ENCODE measurements around the gene CAPN12.

Gene CAPN12

DNA sequence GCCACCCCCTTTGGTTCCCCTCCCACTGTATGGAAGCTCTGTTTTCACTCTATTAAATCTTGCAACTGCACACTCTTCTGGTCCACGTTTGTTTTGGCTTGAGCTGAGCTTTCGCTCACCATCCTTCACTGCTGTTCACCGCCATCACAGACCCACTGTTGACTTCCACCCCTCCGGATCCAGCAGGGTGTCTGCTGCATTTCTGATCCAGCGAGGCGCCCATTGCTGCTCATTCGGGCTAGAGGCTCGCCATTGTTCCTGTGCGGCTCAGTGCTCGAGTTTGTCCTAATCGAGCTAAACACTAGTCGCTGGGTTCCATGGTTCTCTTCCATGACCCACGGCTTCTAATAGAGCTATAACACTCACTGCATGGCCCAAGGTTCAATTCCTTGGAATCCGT lies 54.1 kb downstream of the CAPN12 start:
- TF ChIP-seq SIN3A (IDR thresholded peaks at IDR 0.05; ENCODE audit: borderline replicate concordance, insufficient read depth, low read length), result no peak
- TF ChIP-seq FOXP2 (optimal IDR thresholded peaks at IDR 0.05; ENCODE audit: borderline replicate concordance, extremely low read depth, extremely low read length, insufficient read depth), result no peak
- no peak for TF ChIP-seq POLR2AphosphoS5 (IDR thresholded peaks at IDR 0.05; ENCODE audit: low read depth, low read length)
- no peak for TF ChIP-seq REST (IDR thresholded peaks at IDR 0.05; ENCODE audit: insufficient read depth in 1 of 2, low read depth in 2 of 2, low read length in 2 of 2)
- TF ChIP-seq TAF1 (IDR thresholded peaks at IDR 0.05; ENCODE audit: borderline replicate concordance, insufficient read depth, low read length), result no peak

GRCh38 chr19:38687837-38688378 lies 56.4 kb downstream of the CAPN12 start:
- no peak for TF ChIP-seq SIN3A (IDR thresholded peaks at IDR 0.05; ENCODE audit: borderline replicate concordance, insufficient read depth, low read length)

DNA sequence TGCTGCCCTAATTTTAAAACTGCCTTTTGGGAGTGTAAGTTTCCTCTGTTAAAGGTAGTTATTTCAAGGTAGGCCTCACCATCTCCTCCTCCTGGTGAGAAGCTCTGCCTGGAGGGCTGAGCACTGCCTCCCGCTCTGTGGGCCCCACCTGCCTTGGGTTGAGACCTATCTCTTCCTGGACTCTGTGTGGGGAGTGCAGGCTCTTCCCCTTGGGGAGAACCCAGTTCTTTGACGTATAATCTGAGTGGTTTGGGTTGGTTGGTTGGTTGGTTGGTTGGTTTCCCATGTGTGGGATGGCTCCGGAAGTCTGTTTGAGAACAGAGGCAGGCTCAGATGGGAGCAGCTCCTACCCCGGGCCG lies 57.8 kb downstream of the CAPN12 start:
- TF ChIP-seq FOXP2 (optimal IDR thresholded peaks at IDR 0.05; ENCODE audit: borderline replicate concordance, extremely low read depth, extremely low read length, insufficient read depth) (no peak), TAF1 (IDR thresholded peaks at IDR 0.05; ENCODE audit: borderline replicate concordance, insufficient read depth, low read length) (no peak), POLR2AphosphoS5 (IDR thresholded peaks at IDR 0.05; ENCODE audit: low read depth, low read length) (no peak), SIN3A (IDR thresholded peaks at IDR 0.05; ENCODE audit: borderline replicate concordance, insufficient read depth, low read length) (no peak), REST (IDR thresholded peaks at IDR 0.05; ENCODE audit: insufficient read depth in 1 of 2, low read depth in 2 of 2, low read length in 2 of 2) (no peak)

GRCh38 chr19:38685666-38686529 lies 58.4 kb downstream of the CAPN12 start:
- TF ChIP-seq REST (IDR thresholded peaks at IDR 0.05; ENCODE audit: insufficient read depth in 1 of 2, low read depth in 2 of 2, low read length in 2 of 2) (no peak), SIN3A (IDR thresholded peaks at IDR 0.05; ENCODE audit: borderline replicate concordance, insufficient read depth, low read length) (no peak), FOXP2 (optimal IDR thresholded peaks at IDR 0.05; ENCODE audit: borderline replicate concordance, extremely low read depth, extremely low read length, insufficient read depth) (no peak), TAF1 (IDR thresholded peaks at IDR 0.05; ENCODE audit: borderline replicate concordance, insufficient read depth, low read length) (no peak), POLR2AphosphoS5 (IDR thresholded peaks at IDR 0.05; ENCODE audit: low read depth, low read length) (no peak)

GRCh38 chr19:38684862-38685665 lies 59.2 kb downstream of the CAPN12 start:
- TF ChIP-seq FOXP2 (optimal IDR thresholded peaks at IDR 0.05; ENCODE audit: borderline replicate concordance, extremely low read depth, extremely low read length, insufficient read depth) (no peak), SIN3A (IDR thresholded peaks at IDR 0.05; ENCODE audit: borderline replicate concordance, insufficient read depth, low read length) (no peak)

Measured in PFSK-1 (cell line).